Inferior parietal cortex (tissue), 1 donor: ENCODE measurements around the gene KASH5.
"Not testable (repeated sequence)": the region's sequence is repeated elsewhere in the genome, so short reads cannot be mapped to it uniquely, and the experiment has no call there.

Source experiments
- DNase-seq: peaks from one replicate; pipeline ENCODE4 v3.0.0-alpha.2; 2016; ENCODE audit errors: extremely low spot score

Gene KASH5

GRCh38 chr19:49362048-49362928 lies 25.8 kb upstream of the KASH5 start, which contains the start of gene TEAD2:
Gene TEAD2, minus strand, starts transcription at chr19:49362416. Its CDS starts 2,341 bp downstream, at chr19:49360075.
- DNase-seq = no peak

DNA sequence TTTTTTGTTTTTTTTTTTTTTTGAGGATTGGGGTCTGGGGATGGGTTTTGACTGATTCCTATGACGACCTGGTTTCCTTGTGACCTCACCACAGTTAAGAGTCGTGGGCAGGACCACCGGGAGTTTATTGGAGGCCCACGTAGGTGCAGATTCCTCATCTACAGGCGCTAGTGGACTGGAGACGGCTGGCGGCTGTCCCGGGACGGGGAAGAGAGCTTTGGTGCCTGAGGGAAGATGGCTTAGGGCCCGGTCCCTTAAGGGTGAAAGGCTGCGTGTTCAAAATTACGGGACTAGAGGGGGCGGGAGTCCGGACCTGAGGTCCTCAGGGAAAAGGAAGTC lies 25.2 kb upstream of the KASH5 start:
- no peak for DNase-seq

GRCh38 chr19:49363268-49364082 lies 24.6 kb upstream of the KASH5 start, which contains the start of gene DKKL1:
Gene DKKL1, plus strand, starts transcription at chr19:49363877. Its CDS starts 122 bp downstream, at chr19:49363999.
- peak; percentile 61 for DNase-seq

DNA sequence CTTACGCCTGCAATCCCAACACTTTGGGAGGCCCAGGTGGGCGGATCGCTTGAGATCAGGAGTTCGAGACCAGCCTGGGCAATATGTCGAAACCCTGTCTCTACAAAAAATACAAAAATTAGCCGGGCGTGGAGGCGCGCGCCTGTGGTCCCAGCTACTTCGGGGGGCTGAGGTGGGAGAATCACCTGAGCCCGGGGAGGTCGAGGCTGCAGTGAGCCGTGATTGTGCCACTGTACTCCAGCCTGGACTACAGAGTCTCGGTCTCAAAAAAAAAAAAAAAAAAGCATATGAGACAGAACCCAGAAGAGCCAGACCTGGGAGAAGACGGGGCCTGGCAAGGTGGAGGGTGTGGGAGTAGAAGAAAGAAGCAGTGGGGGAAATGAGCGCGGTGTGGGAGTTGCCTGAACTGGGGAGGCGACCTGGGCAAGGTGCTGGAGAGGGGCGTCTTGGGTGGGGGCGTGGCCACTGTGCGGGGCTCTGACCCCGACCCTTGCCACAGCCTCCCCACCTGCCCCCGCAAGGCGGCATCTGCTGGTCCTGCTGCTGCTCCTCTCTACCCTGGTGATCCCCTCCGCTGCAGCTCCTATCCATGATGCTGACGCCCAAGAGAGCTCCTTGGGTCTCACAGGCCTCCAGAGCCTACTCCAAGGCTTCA lies 23.8 kb upstream of the KASH5 start:
- DNase-seq = no peak

- no peak for DNase-seq
Observed at GRCh38 chr19:49366110-49366509, 21.9 kb upstream of the KASH5 start.

DNA sequence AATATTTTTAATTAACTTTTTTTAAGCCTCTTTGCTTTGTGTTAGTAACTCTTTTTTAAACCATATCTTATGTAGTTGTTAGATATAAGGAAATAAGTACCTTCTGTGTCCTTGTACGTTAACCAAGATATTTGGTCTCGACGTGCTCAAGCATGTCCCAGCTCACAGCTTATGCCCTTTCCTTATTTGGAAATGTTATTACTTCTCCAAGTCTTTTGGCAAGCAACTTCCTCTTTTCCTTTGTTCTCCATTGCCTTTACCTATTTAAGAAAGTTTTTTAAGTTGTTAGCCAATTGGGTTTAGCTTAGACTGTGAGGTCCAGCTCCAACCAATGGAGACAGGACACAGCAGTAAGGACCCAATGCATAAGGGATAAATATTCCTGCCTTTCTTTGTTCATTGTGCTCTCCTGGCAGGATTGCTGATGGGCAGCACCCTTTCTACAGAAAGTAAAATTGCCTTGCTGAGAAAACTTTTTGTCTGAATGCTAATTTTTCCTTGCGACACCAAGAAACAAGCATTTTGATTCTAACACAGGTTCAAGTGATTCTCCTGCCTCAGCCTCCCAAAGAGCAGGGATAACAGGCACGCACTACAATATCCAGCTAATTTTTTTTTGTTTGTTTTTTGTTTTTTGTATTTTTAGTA lies 19.2 kb upstream of the KASH5 start:
- DNase-seq = no peak

GRCh38 chr19:49371184-49371583 lies 16.9 kb upstream of the KASH5 start:
- no peak for DNase-seq

DNA sequence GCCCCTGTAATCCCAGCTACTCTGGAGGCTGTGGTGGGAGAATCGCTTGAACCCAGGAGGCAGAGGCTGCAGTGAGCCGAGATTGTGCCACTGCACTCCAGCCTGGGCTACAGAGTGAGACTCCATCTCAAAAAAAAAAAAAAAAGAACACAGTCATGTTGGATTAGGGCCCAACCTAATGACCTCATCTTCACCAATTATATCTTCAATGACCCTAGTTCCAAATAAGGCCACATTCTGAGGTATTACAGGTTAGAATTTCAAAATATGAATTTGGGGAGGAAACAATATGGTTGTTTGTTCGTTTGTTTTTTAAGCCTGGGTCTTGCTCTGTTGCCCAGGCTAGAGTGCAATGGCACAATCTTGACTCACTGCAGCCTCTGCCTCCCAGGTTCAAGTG lies 14.9 kb upstream of the KASH5 start:
- not testable (repeated sequence) for DNase-seq

DNA sequence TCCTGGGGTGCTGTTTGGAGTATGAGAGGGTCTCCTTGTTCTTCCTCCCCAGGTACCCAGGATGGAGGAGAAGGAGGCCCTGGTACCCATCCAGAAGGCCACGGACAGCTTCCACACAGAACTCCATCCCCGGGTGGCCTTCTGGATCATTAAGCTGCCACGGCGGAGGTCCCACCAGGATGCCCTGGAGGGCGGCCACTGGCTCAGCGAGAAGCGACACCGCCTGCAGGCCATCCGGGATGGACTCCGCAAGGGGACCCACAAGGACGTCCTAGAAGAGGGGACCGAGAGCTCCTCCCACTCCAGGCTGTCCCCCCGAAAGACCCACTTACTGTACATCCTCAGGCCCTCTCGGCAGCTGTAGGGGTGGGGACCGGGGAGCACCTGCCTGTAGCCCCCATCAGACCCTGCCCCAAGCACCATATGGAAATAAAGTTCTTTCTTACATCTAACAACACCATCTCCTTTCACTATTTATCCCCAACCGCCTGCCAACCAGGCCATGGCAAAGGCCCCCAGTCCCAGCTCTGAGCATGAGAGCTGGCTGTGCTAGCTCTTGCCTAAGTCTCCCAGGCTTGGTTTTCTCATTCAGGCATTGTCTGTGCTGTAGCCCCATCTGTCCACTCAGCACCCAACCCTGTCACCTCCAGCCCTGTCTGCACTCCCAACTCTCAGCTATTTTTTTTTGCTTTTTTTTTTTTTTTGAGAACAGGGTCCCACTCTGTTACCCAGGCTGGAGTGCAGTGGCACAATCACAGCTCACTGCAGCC lies 13.2 kb upstream of the KASH5 start:
- DNase-seq = no peak

GRCh38 chr19:49378512-49378911 lies 9.5 kb upstream of the KASH5 start:
- DNase-seq = no peak

GRCh38 chr19:49380391-49380790 lies 7.7 kb upstream of the KASH5 start:
- DNase-seq = no peak

DNA sequence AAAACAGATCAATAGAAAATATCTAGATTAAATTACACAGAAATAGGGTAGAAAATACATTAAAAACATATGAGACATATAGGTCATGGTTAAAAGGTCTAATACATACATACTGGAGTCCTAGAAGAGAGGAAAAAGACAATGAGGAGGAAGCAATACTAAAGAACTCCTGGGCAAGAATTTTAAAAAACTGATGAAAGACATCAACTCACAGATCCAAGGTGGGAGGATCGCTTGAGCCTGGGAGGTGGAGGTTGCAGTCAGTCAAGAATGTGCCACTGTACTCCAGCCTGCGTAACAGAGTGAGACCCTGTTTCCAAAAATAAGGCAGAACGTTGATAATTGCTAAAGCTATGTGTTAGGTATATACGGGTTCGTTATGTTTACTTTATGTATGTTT lies 5.4 kb upstream of the KASH5 start:
- no peak for DNase-seq

- DNase-seq = no peak
Observed at GRCh38 chr19:49383599-49383998, 4.5 kb upstream of the KASH5 start.

DNA sequence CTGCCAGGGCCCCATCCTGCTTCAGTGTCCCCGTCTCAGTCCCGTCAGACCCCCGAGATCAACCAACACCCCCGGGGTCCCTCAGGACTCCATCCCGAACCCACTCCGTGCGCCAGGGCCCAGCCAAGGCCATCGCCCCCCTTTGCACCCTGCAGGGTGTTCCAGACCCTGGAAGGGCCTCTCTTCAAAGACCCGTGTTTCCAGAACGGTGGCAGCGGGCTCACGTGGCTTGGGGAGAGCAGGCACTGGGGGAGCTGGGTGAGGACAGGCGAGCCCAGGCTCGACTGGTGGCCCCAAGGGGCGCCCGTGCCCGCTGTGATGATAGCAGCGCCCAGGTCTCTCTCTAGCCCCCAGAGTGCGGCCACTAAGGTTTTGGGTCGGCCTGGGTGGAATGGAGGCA lies 1.4 kb downstream of the KASH5 start:
- DNase-seq = no peak

- no peak for DNase-seq
Observed at GRCh38 chr19:49390131-49390928, 2.3 kb downstream of the KASH5 start.

- DNase-seq = no peak
Observed at GRCh38 chr19:49390929-49391359, 2.9 kb downstream of the KASH5 start.

- peak; percentile 76 for DNase-seq
Observed at GRCh38 chr19:49391581-49392399, 3.7 kb downstream of the KASH5 start.

DNA sequence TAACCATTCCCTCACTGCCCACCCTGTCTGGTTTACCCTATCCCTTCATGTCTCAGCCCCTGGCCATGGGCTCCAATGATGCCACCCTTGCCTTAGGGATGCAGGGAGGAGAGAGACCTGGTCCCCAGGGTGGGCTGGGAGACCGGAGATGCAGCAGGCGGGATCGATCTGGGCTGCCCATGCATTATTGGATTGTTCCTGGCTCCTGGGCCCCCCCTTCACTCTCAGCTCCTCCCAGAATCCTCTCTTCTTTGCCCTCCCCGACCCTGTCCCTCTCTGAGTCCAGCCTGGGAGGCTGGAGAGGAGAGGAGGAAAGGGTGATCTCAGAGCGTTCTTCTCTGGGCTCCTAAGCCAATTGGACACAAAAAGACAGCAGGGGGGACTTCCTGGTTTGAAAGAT lies 5.8 kb downstream of the KASH5 start:
- no peak for DNase-seq
